ENCODE results near the gene TERB1. TPM values are rescaled to one million over a fixed set of nuclear protein-coding genes. Genes with fewer than 3 reads are reported as not detected.

TERB1 gene
- total RNA-seq, 1 experiment from 2014 or later: not detected

- no peak for TF ChIP-seq CTCF (IDR thresholded peaks at IDR 0.05)
Observed at GRCh38 chr16:66720766-66721165, 80.6 kb downstream of the TERB1 start (continued).

GRCh38 chr16:66719246-66719645 lies 82.1 kb downstream of the TERB1 start:
- Mint-ChIP-seq H3K27ac (no peak overlapping the region), H3K9me3 (no peaks in the 10 kb centered on the region), H3K27me3 (ENCODE audit: low read depth) (no peaks in the 10 kb centered on the region), H3K4me1 (no peaks in the 10 kb centered on the region), H3K36me3 (peaks cover 34% of the 10 kb centered on the region), H3K4me3 (no peak overlapping the region)
- DNase-seq (ENCODE audit: low spot score) (no peak), ATAC-seq (no peak)
- ChIA-PET CTCF (interaction anchor here (1.0 kb wide), 1 partner anchor 10 kb away, joined by 3 read pairs; no protein-coding TSS in a partner anchor), POLR2A (interaction anchor here (0.7 kb wide), 1 partner anchor 87 kb away, joined by 5 read pairs; no protein-coding TSS in a partner anchor)
- no peak for TF ChIP-seq PRDM15 (CRISPR knock-in tag; IDR thresholded peaks at IDR 0.05)
- no peak for TF ChIP-seq PREB (CRISPR knock-in tag; IDR thresholded peaks at IDR 0.05; ENCODE audit: borderline replicate concordance)
- TF ChIP-seq TP53 (CRISPR knock-in tag; IDR thresholded peaks at IDR 0.05): no peak
- no peak for TF ChIP-seq USF2 (CRISPR knock-in tag; IDR thresholded peaks at IDR 0.05)
- no peak for TF ChIP-seq ZNF671 (CRISPR knock-in tag; IDR thresholded peaks at IDR 0.05)
- TF ChIP-seq ZNF396 (CRISPR knock-in tag; IDR thresholded peaks at IDR 0.05; ENCODE audit: borderline replicate concordance): no peak
- no peak for TF ChIP-seq NR3C1 (CRISPR knock-in tag; conservative IDR thresholded peaks at IDR 0.05; ENCODE audit: low read depth)
- no peak for TF ChIP-seq E2F1 (CRISPR knock-in tag; IDR thresholded peaks at IDR 0.05)
- no peak for TF ChIP-seq ZNF317 (CRISPR knock-in tag; IDR thresholded peaks at IDR 0.05; ENCODE audit: borderline replicate concordance, low read depth)
- no peak for TF ChIP-seq ZNF423 (CRISPR knock-in tag; IDR thresholded peaks at IDR 0.05)
- no peak for TF ChIP-seq ZNF512 (CRISPR knock-in tag; IDR thresholded peaks at IDR 0.05; ENCODE audit: borderline replicate concordance)

GRCh38 chr16:66717776-66718175 lies 83.6 kb downstream of the TERB1 start:
- Mint-ChIP-seq H3K36me3 (peaks cover 20% of the 10 kb centered on the region), H3K4me1 (no peaks in the 10 kb centered on the region), H3K27me3 (ENCODE audit: low read depth) (no peaks in the 10 kb centered on the region), H3K4me3 (no peak overlapping the region), H3K27ac (peak overlapping the region; percentile 39), H3K9me3 (peaks cover under 1% of the 10 kb centered on the region)
- ChIA-PET CTCF (interaction anchor here (1.2 to 1.6 kb wide), 3 partner anchors 22 to 109 kb away, joined by 3 to 6 read pairs (median 6); no protein-coding TSS in a partner anchor), POLR2A (no interaction called here)
- no peak for DNase-seq (ENCODE audit: low spot score)
- ATAC-seq: peak; percentile 13; the same call in 1 of the 2 replicates
- no peak for TF ChIP-seq GTF2I (CRISPR knock-in tag; conservative IDR thresholded peaks at IDR 0.05)
- no peak for TF ChIP-seq STAT6 (CRISPR knock-in tag; conservative IDR thresholded peaks at IDR 0.05; ENCODE audit: low read depth)
- TF ChIP-seq GABPB1 (CRISPR knock-in tag; IDR thresholded peaks at IDR 0.05): no peak
- TF ChIP-seq ZNF281 (CRISPR knock-in tag; IDR thresholded peaks at IDR 0.05): no peak
- TF ChIP-seq SMAD3 (CRISPR knock-in tag; IDR thresholded peaks at IDR 0.05; ENCODE audit: borderline replicate concordance): no peak

Data from WTC11 (cell line).